Measurements from ENCODE around the gene C1orf159.

- TF ChIP-seq POLR2A (IDR thresholded peaks at IDR 0.05; ENCODE audit: extremely low read depth, insufficient read length): no peak
- no peak for TF ChIP-seq CTCF (IDR thresholded peaks at IDR 0.05; ENCODE audit: low read depth, low read length)
Observed at GRCh38 chr1:1120866-1121591, 5.1 kb upstream of the C1orf159 start.
